GM18520 (cell line): ENCODE measurements around the gene AP1M1.

ENCODE experiments used
- ATAC-seq: cut with Tn5 transposase; IDR thresholded peaks from one replicate; pipeline ENCODE4 v1.9.1; 2021; ENCODE audit not compliant: unreplicated experiment

Gene AP1M1

DNA sequence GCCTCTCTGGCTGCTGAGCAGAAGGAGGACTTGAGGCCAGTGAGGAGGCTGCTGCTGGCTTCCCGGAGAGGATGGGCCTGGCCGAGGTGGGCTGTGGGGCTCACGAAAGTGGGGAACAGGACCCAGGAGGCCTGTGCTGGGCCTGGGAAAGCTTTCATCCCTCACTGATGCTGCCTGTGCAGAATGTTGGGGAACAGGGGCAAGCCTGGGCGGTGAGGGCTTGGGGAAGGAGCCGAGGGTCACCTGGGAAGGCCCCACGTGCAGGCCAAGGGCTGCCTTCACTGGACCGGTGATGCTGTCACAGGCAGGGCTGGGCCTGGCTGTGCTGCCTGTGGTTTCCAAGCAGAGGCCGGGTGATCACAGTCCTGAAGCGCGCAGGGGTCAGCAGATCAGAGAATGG lies 9.4 kb downstream of the AP1M1 start:
- no peak for ATAC-seq

- ATAC-seq = no peak
Measured at GRCh38 chr19:16207490-16208025, 9.8 kb downstream of the AP1M1 start.

- ATAC-seq = no peak
Measured at GRCh38 chr19:16208064-16208759, 10.5 kb downstream of the AP1M1 start.

DNA sequence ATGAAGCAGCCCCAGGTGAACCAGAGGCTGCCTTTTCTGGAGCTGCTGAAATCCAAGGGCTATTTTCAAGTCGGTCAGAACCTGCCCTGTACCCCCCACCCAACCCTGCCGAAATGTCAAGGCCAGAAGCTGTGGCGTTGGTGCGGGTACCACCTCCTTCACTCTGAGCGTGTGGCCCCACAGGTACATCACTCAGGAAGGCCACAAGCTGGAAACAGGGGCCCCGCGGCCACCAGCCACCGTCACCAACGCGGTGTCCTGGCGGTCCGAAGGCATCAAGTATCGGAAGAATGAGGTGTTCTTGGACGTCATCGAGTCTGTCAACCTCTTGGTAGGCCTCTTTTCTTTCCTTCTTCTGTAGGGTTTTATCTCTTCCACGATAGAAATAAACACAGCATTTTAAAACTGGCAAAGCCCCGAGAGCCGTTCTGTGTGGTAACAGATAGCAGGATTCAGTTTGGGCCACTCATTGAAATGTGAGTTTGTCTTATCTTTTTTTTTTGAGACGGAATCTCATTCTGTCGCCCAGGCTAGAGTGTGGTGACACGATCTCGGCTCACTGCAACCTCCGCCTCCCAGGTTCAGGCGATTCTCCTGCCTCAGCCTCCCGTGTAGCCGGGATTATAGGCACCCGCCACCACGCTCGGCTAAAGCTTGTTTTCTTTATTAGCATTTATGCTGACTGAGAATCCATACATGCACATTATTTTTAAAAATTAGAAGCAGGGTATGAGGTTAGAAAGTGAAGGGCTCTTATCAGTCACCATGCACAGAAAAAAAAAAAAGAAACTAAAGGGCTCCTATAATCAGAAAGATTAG lies 11.3 kb downstream of the AP1M1 start:
- no peak for ATAC-seq

DNA sequence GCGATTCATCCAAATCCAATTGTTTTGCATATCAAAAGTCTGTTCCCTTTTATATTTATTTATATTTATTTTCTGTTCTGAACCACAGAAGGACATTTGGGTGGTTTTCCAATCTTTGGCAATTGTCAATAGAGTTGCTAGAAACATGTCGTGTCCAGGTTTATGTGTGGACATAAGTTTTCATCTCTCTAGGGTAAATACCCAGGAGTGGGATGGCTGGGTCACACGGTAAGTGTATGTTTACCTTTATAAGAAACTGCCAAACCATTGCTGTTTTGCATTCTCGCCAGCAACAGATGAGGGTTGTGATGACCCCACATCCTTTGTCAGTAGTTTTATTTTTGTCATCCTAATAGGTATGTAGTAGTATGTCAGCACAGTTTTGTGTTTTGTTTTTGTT lies 12.5 kb downstream of the AP1M1 start:
- no peak for ATAC-seq

DNA sequence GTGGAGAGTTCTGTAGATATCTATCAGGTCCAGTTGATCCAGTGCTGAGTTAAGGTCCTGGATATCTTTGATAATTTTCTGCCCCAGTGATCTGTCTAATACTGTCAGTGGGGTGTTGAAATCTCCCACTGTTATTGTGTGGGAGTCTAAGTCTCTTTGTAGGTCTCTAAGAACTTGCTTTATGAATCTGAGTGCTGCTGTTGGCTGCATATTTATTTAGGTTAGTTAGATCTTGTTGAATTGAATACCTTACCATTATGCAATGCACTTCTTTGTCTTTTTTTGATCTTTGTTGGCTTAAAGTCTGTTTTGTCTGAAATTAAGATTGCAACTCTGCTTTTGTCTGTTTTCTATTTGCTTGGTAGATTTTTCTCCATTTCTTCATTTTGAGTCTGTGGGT lies 15.4 kb downstream of the AP1M1 start:
- no peak for ATAC-seq

- no peak for ATAC-seq
Measured at GRCh38 chr19:16216744-16217670, 19.3 kb downstream of the AP1M1 start.

DNA sequence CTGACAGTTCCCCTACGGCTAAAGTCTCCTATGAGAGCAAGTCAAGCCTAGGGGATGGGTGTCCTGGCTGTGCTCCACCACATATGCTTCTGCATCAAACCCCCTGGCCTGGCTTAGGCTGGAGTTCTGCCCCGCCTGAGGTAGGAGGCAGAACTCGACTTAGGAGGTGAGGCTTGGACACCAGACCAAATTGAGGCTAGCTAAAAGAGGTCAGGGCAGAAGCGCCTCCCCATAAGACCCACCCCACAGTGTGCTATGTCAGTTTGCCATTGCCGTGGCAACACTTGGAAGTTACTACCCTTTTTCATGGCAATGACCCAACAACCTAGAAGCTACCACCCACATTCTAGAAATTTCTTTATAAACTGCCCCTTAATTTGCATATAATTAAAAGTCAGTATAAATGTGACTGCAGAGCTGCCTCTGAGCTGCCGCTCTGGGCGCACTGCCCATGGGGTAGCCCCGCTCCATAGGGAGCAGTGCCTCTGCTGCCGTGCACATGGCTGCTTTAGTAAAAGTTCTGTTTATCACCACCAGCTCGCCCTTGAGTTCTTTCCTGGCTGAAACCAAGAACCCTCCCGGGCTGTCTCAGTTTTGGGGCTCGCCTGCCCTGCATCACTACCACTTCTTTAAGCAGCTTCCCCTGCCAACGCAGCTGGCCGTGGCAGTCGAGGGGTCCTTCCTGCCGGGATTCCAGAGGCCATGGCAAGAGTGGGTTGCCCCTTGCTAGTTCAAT lies 20.2 kb downstream of the AP1M1 start:
- ATAC-seq = no peak

DNA sequence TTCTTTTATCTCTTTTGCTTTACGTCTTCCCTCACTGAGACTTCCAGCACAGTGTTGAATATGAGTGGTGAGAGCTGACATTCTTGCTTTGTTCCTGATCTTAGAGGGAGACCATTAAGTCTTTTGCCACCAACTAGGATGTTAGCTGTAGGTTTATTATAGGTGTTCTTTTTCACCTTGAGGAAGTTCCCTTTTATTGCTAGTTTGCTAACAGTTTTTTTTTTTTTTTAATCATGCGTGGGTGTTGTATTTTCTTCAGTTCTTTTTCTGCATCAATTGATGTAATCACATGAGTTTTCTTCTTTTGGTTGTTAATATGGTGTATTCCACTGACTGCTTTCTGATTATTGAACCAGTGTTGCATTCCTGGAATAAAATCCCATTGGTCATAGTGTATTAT lies 21.1 kb downstream of the AP1M1 start:
- no peak for ATAC-seq

GRCh38 chr19:16222806-16223205 lies 25.1 kb downstream of the AP1M1 start:
- ATAC-seq = no peak

- no peak for ATAC-seq
Measured at GRCh38 chr19:16223746-16224145, 26.0 kb downstream of the AP1M1 start.

GRCh38 chr19:16224293-16225045 lies 26.8 kb downstream of the AP1M1 start:
- ATAC-seq = no peak

- no peak for ATAC-seq
Measured at GRCh38 chr19:16225279-16226183, 27.8 kb downstream of the AP1M1 start.

DNA sequence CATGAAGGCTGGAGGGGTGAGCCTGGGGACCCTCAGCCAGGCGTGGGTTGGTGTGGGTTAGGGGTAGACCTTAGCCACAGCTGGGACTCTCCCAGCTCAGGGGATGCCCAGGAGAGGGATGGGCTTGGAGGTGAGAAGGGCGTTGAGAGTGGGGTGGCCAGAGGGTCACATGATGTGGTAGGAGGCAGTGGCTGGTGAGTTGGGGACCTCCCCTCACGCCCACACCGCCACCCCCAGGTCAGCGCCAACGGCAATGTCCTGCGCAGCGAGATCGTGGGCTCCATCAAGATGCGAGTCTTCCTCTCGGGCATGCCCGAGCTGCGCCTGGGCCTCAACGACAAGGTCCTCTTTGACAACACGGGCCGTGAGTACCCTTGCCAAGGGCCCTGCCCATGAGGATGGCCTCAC lies 28.5 kb downstream of the AP1M1 start:
- no peak for ATAC-seq

GRCh38 chr19:16226878-16227836 lies 29.4 kb downstream of the AP1M1 start:
- ATAC-seq = no peak

- no peak for ATAC-seq
Measured at GRCh38 chr19:16227837-16228636, 30.3 kb downstream of the AP1M1 start.
